ENCODE data around the gene PRKAA1. TPM values are rescaled to one million over a fixed set of nuclear protein-coding genes. Genes with fewer than 3 reads are reported as not detected.

The PRKAA1 gene
- total and polyA plus RNA-seq, 2 of the 13 experiments (the other 11 are each of a cell fraction or from before 2014, with no cell fraction given): 36.6 to 58.0 TPM

DNA sequence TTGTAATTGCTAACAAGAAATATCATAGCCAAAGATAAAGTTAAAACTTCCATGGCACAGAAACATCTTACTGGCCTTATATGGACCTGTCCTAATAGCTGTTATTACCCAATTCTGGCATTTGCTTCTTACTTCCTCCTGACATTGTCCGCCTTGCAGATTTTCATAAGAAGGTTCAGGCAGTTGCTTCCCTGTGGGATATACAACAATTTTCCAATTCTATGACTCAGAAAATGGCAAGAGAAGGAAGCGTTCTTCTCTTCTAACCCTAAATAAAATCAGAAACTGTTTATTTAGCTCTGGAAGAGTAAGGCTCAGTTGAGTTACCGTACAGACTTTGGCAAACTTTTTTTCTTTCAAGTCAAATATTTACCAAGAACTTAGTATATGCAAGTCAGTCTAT is 1.7 kb downstream of the PRKAA1 start:
- peak overlapping the region; percentile 81 for H3K4me2 ChIP-seq (ENCODE audit: low read depth, low read length)
- ChIA-PET POLR2A (no interaction called here), CTCF (ENCODE audit: low intra/inter-chr PET ratio, low total read pairs) (no interaction called here)
- no peak for FAIRE-seq
- no peak for DNase-seq (ENCODE audit: low spot score)
- peak overlapping the region; percentile 94 to 98 (median 96); a peak in 5 of 6 replicates for H3K4me3 ChIP-seq (replicated peaks in 1 of 3; ENCODE audit: insufficient read depth in 1 of 3, low read depth in 2 of 3, low read length in 3 of 3)
- intact Hi-C loops (cut with micrococcal nuclease; ENCODE audit: unreplicated experiment) (no loop called here), in situ Hi-C loops (cut with HindIII; ENCODE audit: extremely low pct_ligation_motif_present, low pct_unique_long_range_greater_than_20kb) (no loop called here)
- no peaks in the 10 kb centered on the region; a peak in 1 of 5 replicates for H3K27me3 ChIP-seq (ENCODE audit: control insufficient read depth in 1 of 2, insufficient read depth in 2 of 2, low read length in 2 of 2)
- peaks cover 65% of the 10 kb centered on the region for H3K4me1 ChIP-seq (ENCODE audit: insufficient read depth, low read length)
- no peaks in the 10 kb centered on the region for H3K36me3 ChIP-seq (replicated peaks in 1 of 2; ENCODE audit: control insufficient read depth in 1 of 2, insufficient read depth in 2 of 2, low read length in 2 of 2)
- H3K9me3 ChIP-seq (ENCODE audit: low read length): no peaks in the 10 kb centered on the region
- peaks cover 60% of the 10 kb centered on the region for H3K79me2 ChIP-seq (ENCODE audit: insufficient read depth, low read length)
- ATAC-seq: no peak
- no peak overlapping the region for H2AFZ ChIP-seq (ENCODE audit: low read length)
- no TSS peak for BruUV-seq (replicated peaks)
- peaks cover 12% of the 10 kb centered on the region for H4K20me1 ChIP-seq (ENCODE audit: insufficient read depth, low read length)
- peak overlapping the region; percentile 38 for H3K27ac ChIP-seq (ENCODE audit: extremely low read length, insufficient read depth, low read length)
- 19% methylated on average over 3 of the region's 3 CpGs for WGBS (ENCODE audit: low lambda C conversion rate)
- peak overlapping the region; percentile 92; the same call in 1 of the 2 replicates for H3K9ac ChIP-seq (ENCODE audit: insufficient read depth, low read depth, low read length)
- TF ChIP-seq, protein P1, sequence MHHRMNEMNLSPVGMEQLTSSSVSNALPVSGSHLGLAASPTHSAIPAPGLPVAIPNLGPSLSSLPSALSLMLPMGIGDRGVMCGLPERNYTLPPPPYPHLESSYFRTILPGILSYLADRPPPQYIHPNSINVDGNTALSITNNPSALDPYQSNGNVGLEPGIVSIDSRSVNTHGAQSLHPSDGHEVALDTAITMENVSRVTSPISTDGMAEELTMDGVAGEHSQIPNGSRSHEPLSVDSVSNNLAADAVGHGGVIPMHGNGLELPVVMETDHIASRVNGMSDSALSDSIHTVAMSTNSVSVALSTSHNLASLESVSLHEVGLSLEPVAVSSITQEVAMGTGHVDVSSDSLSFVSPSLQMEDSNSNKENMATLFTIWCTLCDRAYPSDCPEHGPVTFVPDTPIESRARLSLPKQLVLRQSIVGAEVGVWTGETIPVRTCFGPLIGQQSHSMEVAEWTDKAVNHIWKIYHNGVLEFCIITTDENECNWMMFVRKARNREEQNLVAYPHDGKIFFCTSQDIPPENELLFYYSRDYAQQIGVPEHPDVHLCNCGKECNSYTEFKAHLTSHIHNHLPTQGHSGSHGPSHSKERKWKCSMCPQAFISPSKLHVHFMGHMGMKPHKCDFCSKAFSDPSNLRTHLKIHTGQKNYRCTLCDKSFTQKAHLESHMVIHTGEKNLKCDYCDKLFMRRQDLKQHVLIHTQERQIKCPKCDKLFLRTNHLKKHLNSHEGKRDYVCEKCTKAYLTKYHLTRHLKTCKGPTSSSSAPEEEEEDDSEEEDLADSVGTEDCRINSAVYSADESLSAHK (CRISPR knock-in tag; IDR thresholded peaks at IDR 0.05; ENCODE audit: borderline replicate concordance): no peak
- no peak for TF ChIP-seq ZNF660 (CRISPR knock-in tag; IDR thresholded peaks at IDR 0.05; ENCODE audit: borderline replicate concordance, low read depth)
- no peak for TF ChIP-seq MEIS1 (CRISPR knock-in tag; IDR thresholded peaks at IDR 0.05; ENCODE audit: borderline replicate concordance)
- peak; percentile 40; the same call in 1 of the 2 replicates for TF ChIP-seq CEBPB (IDR thresholded peaks at IDR 0.05; ENCODE audit: borderline replicate concordance, low read depth, low read length)
- TF ChIP-seq, protein P2, sequence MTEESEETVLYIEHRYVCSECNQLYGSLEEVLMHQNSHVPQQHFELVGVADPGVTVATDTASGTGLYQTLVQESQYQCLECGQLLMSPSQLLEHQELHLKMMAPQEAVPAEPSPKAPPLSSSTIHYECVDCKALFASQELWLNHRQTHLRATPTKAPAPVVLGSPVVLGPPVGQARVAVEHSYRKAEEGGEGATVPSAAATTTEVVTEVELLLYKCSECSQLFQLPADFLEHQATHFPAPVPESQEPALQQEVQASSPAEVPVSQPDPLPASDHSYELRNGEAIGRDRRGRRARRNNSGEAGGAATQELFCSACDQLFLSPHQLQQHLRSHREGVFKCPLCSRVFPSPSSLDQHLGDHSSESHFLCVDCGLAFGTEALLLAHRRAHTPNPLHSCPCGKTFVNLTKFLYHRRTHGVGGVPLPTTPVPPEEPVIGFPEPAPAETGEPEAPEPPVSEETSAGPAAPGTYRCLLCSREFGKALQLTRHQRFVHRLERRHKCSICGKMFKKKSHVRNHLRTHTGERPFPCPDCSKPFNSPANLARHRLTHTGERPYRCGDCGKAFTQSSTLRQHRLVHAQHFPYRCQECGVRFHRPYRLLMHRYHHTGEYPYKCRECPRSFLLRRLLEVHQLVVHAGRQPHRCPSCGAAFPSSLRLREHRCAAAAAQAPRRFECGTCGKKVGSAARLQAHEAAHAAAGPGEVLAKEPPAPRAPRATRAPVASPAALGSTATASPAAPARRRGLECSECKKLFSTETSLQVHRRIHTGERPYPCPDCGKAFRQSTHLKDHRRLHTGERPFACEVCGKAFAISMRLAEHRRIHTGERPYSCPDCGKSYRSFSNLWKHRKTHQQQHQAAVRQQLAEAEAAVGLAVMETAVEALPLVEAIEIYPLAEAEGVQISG (CRISPR knock-in tag; IDR thresholded peaks at IDR 0.05): no peak
- no peak for TF ChIP-seq HMG20B (CRISPR knock-in tag; conservative IDR thresholded peaks at IDR 0.05)
- TF ChIP-seq GATAD2A (CRISPR knock-in tag; IDR thresholded peaks at IDR 0.05): 0 out of 2 replicates have a peak, but pooled peaks have one; percentile 5
- TF ChIP-seq, protein P3, sequence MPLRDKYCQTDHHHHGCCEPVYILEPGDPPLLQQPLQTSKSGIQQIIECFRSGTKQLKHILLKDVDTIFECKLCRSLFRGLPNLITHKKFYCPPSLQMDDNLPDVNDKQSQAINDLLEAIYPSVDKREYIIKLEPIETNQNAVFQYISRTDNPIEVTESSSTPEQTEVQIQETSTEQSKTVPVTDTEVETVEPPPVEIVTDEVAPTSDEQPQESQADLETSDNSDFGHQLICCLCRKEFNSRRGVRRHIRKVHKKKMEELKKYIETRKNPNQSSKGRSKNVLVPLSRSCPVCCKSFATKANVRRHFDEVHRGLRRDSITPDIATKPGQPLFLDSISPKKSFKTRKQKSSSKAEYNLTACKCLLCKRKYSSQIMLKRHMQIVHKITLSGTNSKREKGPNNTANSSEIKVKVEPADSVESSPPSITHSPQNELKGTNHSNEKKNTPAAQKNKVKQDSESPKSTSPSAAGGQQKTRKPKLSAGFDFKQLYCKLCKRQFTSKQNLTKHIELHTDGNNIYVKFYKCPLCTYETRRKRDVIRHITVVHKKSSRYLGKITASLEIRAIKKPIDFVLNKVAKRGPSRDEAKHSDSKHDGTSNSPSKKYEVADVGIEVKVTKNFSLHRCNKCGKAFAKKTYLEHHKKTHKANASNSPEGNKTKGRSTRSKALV (CRISPR knock-in tag; IDR thresholded peaks at IDR 0.05): 0 out of 2 replicates have a peak, but pooled peaks have one; percentile 52
- TF ChIP-seq HOXD1 (CRISPR knock-in tag; IDR thresholded peaks at IDR 0.05): no peak
- TF ChIP-seq, protein P4, sequence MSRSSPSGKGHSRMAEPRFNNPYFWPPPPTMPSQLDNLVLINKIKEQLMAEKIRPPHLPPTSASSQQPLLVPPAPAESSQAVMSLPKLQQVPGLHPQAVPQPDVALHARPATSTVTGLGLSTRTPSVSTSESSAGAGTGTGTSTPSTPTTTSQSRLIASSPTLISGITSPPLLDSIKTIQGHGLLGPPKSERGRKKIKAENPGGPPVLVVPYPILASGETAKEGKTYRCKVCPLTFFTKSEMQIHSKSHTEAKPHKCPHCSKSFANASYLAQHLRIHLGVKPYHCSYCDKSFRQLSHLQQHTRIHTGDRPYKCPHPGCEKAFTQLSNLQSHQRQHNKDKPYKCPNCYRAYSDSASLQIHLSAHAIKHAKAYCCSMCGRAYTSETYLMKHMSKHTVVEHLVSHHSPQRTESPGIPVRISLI (CRISPR knock-in tag; IDR thresholded peaks at IDR 0.05; ENCODE audit: borderline replicate concordance): peak; percentile 57; the same call in 1 of the 2 replicates
- no peak for TF ChIP-seq ZNF782 (CRISPR knock-in tag; IDR thresholded peaks at IDR 0.05; ENCODE audit: borderline replicate concordance)

All from HepG2 (cell line).